GM12878 (cell line): ENCODE measurements around the gene DACH2. TPM values are rescaled to one million over a fixed set of nuclear protein-coding genes. Genes with fewer than 3 reads are reported as not detected.

Source experiments
- CBX5 ChIP-seq: sonication (generic); IDR thresholded peaks from 2 replicates; pipeline ENCODE4 v1.6.1; 2016; ENCODE audit warnings: low read depth, moderate library complexity, mild to moderate bottlenecking, inconsistent platforms
- IKZF1 ChIP-seq: fragments of 450-650 bp; conservative IDR thresholded peaks from 2 replicates; pipeline ENCODE4 v1.6.1; 2017; ENCODE audit warnings: antibody characterized with exemption, mild to moderate bottlenecking
- JUNB ChIP-seq: IDR thresholded peaks from 2 replicates; pipeline ENCODE4 v1.6.1; 2016; ENCODE audit warnings: antibody characterized with exemption, mild to moderate bottlenecking
- NR2C2 ChIP-seq: IDR thresholded peaks from 2 replicates; pipeline ENCODE4 v1.6.1; 2011; ENCODE audit warnings: borderline replicate concordance, low read depth; ENCODE audit not compliant: control insufficient read depth, insufficient read length
- POLR2AphosphoS2 ChIP-seq: IDR thresholded peaks from 2 replicates; pipeline ENCODE4 v1.6.1; 2011; ENCODE audit warnings: low read depth, mild to moderate bottlenecking, low read length, improper control_type of control experiment, moderate library complexity
- TCF7 ChIP-seq: IDR thresholded peaks from 2 replicates; pipeline ENCODE4 v1.6.1; 2014; ENCODE audit warnings: antibody characterized with exemption, borderline replicate concordance
- ZBTB4 ChIP-seq: fragments of 450-650 bp; formaldehyde crosslinking; IDR thresholded peaks from 2 replicates; pipeline ENCODE4 v1.4.0; 2022; ENCODE audit warnings: mild to moderate bottlenecking, moderate library complexity
- polyA plus RNA-seq, 11 experiments: library from polyadenylated mRNA; depleted of rRNA in 4 of 11; unstranded in 6 of 11; stranded (reverse) in 5 of 11; fragments of >200 nt; fragmentation: Nextera tagmentation in 4 of 11; fragmentation: Illumina TruSeq in 1 of 11; extraction: Ambion mirVana in 4 of 11; extraction: Trizol in 1 of 11; gene quantifications; 1 replicate in 1 of 11; 2 replicates in 10 of 11; pipeline versions ENCODE4 v1.2.1 to v1.2.3, GENCODE V29; 2011 to 2016; ENCODE audit warnings: inconsistent platforms in 2 of 11, missing spikeins in 2 of 11, low read depth in 1 of 11
- total RNA-seq, 4 experiments: library from RNA; depleted of rRNA in 3 of 4; stranded (reverse); fragments of >200 nt in 3 of 4; fragmentation: Illumina TruSeq in 1 of 4; extraction: Trizol in 1 of 4; gene quantifications; 2 replicates each; pipeline versions ENCODE4 v1.2.1 to v1.2.3, GENCODE V29; 2013 to 2021
- TF ChIP-seq, protein P1 (sequence below): IDR thresholded peaks from 2 replicates; pipeline ENCODE4 v1.6.1; 2011; ENCODE audit warnings: low read depth, low read length, improper control_type of control experiment, borderline replicate concordance
- TF ChIP-seq, protein P2 (sequence below): fragments of 450-650 bp; formaldehyde crosslinking; IDR thresholded peaks from 2 replicates; pipeline ENCODE4 v1.4.0; 2020; ENCODE audit warnings: mild to moderate bottlenecking, moderate library complexity
- TF ChIP-seq, protein P3 (sequence below): IDR thresholded peaks from 2 replicates; pipeline ENCODE4 v1.6.1; 2012; ENCODE audit warnings: low read depth, low read length, improper control_type of control experiment

Gene DACH2
- total and polyA plus RNA-seq, 10 of the 15 experiments (the other 5 are each of a cell fraction or from before 2014, with no cell fraction given): 0.03 to 0.19 (median 0.07) TPM; not detected in 6

GRCh38 chrX:86102341-86102740 is 45.9 kb upstream of the DACH2 start (continued):
- TF ChIP-seq ZBTB4 (no peak), CBX5 (no peak), TCF7 (no peak), NR2C2 (no peak), POLR2AphosphoS2 (no peak), IKZF1 (no peak), JUNB (no peak)
- TF ChIP-seq, protein P1, sequence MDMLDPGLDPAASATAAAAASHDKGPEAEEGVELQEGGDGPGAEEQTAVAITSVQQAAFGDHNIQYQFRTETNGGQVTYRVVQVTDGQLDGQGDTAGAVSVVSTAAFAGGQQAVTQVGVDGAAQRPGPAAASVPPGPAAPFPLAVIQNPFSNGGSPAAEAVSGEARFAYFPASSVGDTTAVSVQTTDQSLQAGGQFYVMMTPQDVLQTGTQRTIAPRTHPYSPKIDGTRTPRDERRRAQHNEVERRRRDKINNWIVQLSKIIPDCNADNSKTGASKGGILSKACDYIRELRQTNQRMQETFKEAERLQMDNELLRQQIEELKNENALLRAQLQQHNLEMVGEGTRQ: no peak
- TF ChIP-seq, protein P2, sequence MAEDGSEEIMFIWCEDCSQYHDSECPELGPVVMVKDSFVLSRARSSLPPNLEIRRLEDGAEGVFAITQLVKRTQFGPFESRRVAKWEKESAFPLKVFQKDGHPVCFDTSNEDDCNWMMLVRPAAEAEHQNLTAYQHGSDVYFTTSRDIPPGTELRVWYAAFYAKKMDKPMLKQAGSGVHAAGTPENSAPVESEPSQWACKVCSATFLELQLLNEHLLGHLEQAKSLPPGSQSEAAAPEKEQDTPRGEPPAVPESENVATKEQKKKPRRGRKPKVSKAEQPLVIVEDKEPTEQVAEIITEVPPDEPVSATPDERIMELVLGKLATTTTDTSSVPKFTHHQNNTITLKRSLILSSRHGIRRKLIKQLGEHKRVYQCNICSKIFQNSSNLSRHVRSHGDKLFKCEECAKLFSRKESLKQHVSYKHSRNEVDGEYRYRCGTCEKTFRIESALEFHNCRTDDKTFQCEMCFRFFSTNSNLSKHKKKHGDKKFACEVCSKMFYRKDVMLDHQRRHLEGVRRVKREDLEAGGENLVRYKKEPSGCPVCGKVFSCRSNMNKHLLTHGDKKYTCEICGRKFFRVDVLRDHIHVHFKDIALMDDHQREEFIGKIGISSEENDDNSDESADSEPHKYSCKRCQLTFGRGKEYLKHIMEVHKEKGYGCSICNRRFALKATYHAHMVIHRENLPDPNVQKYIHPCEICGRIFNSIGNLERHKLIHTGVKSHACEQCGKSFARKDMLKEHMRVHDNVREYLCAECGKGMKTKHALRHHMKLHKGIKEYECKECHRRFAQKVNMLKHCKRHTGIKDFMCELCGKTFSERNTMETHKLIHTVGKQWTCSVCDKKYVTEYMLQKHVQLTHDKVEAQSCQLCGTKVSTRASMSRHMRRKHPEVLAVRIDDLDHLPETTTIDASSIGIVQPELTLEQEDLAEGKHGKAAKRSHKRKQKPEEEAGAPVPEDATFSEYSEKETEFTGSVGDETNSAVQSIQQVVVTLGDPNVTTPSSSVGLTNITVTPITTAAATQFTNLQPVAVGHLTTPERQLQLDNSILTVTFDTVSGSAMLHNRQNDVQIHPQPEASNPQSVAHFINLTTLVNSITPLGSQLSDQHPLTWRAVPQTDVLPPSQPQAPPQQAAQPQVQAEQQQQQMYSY (CRISPR knock-in tag): no peak
- TF ChIP-seq, protein P3, sequence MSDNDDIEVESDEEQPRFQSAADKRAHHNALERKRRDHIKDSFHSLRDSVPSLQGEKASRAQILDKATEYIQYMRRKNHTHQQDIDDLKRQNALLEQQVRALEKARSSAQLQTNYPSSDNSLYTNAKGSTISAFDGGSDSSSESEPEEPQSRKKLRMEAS: no peak
